NCI-H82 treated with DMSO at 0.1 percent for 48 hours (cell line): ENCODE results near the gene FAXC.
"Not testable (repeated sequence)": the region's sequence is repeated elsewhere in the genome, so short reads cannot be mapped to it uniquely, and the experiment has no call there.

Source experiments
- DNase-seq: peaks from one replicate; lab custom pipeline; 2025; ENCODE audit not compliant: unreplicated experiment; lab: John Stamatoyannopoulos, UW

Gene FAXC

DNA sequence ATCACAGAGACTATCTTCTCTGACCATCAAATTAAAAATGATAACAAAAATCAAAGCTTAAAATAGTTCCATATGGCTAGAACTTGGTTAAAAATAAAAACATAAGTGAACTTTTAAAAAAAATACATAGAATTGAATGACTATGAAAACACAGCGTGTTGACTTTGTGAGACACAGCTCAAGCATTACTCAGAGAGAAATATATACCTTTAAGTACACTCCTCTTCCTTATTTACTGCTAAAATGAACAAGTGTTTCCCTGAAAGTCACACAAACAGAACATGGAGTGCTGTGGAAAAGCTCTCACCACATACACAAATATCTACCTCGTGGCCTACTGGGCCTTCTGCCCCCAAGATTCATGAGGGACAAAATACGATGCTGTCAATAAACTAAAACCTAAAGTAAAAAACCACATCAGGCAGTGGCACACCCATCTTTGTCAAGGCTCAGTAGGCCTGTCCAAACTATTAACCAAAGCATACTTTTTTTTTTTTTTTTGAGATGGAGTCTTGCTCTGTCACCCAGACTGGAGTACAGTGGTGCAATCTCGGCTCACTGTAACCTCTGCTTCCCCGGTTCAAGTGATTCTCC is 7.5 kb downstream of the FAXC start:
- DNase-seq, result no peak

DNA sequence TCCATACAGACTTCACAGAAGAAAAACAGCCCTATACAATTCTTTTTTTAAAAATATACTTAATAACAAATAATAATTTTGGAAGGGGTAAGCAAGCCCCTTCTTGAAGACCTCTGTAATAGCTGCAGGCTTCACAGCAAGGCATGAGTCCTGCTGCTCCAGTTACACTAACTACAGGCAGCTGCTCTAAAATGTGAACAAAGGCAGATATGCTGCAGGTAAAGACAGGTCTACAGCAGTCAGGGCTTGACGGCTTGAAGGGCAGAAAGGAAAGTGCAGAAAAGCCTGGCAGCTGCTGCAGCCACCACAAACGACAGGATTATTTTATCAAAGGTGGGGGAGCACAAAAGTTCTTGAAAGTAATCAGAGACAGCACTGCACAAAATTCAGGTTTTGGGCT is 11.3 kb downstream of the FAXC start:
- no peak for DNase-seq

DNA sequence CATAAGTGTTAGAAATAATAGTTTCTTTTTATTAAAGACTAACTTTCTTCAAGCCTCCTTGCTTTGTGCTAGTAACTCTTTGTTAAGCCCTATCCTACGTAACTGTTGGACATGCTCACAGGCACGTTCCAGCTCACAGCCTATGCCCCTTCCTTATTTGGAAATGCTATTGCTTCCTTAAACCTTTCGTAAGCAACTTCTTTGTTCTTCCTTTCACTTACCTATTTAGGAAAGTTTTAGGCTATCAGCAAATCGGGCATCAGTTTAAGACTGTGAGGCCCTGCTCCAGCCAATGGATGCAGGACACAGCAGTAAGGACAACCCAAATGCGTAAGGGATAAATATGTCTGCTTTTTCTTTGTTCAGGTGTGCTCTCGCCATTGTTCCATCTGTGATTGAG is 14.2 kb downstream of the FAXC start:
- DNase-seq, result not testable (repeated sequence)

DNA sequence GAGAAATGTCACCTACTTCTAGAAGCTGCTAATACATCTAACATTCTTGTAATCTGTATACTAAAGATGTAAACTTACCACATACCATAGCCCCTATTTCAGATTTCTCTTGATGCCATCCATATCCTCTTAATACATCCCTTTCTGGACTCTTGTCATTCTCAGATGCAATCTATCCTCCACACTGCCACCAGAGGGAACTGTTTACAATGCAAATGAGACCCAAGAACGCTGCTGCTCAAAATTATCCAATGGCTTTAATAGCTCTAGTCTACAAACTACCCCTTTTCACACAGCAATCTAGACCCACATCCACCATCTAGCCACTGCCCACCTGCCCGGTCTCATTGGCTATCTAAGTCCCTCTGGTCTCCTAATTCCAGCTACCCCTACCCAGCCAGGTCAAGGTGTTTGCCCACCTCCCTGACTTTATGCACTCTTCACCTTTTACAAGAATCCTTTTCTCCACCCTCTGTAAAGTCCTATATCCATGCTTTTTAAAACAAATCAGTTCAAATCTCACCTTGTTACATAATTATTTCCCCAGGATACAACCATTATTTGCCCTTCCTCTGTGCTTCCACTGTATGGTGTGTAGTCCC is 14.8 kb downstream of the FAXC start:
- DNase-seq, result no peak

DNA sequence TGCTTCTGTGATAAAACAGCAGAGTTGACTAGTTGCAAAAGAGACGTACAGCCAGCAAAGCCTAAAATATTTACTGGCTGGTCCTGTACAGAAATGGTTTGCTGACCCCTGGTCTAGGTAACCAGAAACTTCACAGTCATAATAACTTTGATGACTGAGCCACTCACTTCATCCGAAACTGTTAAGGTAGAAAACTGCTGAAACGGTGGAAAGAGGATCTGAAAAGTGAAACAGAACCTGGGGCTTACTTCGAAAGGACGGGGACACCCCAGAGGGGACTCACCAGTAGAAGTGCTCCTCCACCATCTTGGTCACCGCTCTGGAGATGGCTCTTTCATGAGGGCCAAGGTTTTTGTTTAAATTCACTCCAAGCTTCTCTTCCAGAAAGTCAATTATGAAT is 16.4 kb downstream of the FAXC start:
- no peak for DNase-seq

DNA sequence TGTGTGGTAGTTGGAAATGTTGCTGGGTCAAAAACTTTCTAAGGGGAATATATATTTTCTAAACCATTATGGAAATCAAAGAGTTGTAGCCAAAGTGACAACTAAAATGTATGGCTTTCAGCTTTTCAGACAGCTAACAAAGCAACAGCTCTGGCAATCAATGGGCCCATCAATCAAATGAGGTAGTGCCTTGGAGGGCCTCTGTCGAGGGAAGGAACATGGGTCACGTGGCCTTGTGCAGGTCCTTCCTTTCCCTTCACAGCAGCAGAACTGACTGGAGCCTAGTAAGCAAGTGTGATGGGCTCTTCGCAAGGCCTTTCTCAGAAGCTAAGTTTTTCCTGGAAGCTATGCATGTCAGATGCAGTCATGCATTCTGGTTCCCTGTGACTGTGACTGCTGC is 17.9 kb downstream of the FAXC start:
- DNase-seq, result no peak

DNA sequence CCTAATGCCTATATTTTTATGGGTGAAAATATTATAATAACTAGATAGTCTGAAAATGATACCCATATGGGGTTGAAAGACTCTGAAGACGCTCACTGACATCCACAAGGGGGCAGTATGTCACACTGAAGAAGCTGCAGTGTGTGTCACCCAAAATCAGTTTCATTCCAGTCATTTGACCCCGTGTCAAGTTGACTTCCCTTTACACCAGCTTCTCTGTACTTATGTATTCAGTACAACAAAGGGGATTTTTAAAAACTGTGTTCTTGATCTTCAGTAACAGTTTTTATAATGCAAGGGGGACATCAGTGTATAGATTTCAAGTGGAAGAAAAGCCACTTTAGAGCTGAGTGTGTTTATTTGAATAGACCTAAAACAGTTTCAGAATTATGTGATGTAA is 19.3 kb downstream of the FAXC start:
- no peak for DNase-seq

DNA sequence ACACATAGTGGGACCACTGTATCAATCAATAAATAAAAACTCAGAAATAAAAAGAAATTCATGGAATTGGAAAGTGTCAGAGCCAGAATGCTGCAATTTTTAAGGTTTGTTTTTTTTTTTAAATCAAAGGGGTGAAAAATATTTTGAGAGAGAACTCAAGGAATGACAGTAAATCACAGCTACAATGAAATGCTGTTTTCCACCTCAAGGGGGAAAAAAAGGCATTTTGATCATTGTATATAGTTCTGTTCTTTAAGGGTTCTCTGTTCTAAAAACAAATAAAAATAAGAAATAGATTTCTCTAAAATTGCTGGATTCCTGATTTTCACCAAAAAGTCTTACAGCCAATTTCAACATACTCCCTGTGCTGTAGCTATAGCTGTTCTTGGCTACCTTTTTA is 24.5 kb downstream of the FAXC start:
- DNase-seq, result no peak

DNA sequence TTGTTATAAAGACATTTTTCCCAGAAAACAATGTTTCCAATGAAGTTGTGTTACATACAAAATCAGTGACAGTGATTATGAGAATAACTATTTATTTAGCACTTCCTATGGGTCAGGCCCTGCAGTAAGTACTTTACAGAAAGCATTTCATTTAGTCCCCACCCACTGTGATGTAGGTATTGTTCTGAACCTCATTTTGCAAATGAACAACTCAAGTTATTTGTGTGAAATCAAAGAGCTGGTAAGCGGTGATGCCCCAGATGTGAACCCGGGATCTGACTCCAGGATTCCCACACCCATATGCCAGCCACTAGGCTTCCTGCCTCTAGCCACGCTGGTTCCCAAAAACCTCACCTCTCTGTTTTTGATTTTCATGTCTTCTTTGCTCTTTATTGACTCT is 30.9 kb downstream of the FAXC start:
- no peak for DNase-seq

DNA sequence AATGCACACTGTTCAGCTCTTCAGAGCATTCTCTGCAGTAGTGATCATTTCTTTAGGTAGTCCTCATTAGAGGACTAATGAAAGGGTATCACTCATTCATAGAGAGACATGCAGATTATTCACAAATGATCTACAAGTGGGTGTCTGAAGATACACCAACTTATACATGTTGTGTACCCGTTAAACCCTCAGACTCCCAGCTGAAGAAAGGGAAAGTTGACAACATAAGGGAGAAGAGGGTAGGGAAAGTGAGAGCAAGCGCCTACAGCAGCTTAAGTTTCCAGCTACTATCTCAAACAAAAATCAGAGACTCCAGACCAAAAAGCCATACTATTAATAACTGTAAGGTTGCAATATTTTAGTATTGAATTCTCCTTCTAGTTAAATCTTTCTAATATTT is 37.1 kb downstream of the FAXC start:
- DNase-seq, result no peak

DNA sequence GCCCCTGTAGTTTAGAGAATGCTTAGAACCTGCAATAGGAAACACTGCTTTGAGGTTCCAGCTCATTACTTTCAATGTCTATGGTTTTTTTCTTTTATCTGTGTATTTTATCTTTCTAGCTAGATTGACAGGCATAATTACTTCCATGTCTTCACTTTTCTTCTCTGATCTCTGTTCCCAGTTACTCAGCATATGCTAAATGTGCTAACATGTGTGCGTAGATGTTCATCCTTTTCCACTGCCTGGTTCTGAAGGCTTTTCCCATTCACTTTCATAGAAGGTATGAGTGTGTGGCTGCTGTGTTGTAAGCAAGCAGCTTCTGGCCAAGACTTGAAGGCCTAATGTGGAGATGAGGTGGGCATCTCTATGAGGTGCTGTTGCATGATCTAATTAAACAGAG is 38.9 kb downstream of the FAXC start:
- DNase-seq, result no peak

DNA sequence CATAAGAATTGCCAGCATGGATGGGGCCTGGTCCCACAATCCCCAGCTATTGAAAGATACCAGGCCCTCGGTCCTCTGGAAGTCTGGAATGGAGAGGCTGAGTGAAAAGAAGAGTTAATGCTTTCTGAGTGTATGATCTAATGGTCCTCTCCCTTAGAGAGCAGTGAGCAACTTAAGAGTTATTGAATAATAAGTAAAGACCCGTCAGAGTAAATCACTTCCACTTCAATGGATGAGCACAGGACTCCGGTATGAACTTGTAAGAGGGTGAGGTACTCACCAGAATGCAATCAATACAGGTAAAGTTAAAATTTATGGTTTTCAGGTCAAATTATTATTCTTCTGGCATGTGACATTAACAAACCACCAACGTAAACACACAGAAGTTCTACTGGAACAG is 39.9 kb downstream of the FAXC start:
- no peak for DNase-seq

DNA sequence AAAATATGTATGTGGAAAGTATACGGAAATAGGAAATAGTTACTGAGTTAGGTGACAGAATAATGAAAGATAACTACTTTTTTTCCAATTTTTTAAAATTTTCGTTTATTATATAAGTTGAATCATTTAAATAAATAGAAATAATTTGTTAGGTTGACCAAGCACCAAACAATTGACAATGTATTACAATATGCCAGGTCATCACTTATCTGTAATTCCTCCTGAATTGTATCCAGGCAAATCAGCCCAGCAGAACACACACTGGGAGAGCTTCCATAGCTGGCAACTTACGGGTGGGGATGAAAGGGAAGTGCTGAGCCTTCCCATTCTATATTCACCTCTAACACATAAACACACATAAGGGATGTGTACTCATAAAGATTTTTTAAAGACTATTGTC is 40.7 kb downstream of the FAXC start:
- DNase-seq, result no peak

DNA sequence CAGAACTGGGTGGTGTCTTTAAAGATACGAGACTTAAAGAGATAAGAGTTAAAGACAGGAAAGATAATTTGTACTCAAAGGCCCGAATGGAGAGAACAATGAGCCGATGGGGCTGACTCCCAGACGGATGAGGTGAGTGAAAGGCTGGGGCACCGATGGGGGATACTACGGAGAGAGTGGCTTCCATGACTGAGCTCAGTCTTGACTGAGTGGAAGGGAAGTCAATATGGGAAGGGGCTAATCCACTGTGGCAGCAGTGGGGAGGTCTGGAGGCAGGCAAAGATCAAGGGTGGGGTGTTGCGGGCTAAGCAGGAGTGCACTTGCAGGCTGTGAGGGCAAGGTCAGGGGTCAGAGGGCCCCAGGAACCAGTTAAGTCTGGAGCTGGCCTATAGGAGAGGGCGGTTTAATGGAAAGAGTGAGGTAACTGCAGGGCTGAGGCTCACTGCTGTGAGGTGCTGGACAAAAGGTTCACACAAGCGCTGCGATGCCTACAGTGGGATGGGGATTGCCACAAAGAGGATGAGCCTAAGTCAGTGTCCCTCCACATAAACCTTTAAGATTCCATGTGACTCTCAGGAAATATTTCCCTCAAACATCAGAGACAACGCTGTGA is 42.1 kb downstream of the FAXC start:
- no peak for DNase-seq

DNA sequence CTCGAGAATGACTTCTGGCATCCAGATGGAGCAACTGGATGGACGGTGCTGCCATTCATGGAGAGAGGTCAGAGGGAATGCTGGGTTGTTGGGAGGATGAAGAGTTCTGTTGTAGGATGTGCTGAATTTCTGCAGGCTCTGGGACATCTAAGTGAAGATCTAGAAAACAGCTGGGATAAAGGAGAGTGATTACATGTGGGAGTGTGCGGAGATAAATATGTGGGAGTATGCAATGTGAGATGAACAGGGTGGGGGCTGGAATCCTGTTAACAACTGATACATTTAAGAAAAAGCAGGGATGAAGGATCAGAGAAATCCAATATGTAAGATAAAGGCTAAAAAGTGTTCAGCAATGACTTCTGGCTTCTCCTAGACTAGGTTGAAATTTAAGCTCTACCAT is 43.1 kb downstream of the FAXC start:
- DNase-seq, result no peak

DNA sequence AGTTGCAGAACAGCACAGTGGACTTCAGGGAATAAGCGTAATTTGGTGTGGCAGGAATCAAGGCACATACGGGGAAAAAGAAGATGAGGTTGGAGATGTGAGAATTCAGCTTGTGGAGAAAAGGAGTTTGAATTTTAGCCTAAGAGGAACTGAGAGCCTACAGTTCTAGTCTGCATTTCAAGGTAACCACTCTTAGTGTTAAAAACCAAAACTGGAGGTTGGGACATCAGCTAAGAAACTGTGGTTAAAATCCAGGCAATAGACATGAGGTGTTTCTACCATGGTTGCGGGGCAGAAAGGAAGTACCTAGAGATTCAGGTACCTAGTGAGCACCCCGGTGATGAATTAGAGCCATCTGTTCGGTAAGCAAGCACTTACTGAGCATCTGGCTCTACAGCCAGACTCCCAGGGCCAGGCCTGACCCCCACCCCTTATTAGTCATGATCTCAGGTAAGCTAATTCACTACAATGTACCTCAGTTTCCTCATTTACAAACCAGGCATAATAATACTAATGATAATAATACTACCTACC is 44.4 kb downstream of the FAXC start:
- no peak for DNase-seq

DNA sequence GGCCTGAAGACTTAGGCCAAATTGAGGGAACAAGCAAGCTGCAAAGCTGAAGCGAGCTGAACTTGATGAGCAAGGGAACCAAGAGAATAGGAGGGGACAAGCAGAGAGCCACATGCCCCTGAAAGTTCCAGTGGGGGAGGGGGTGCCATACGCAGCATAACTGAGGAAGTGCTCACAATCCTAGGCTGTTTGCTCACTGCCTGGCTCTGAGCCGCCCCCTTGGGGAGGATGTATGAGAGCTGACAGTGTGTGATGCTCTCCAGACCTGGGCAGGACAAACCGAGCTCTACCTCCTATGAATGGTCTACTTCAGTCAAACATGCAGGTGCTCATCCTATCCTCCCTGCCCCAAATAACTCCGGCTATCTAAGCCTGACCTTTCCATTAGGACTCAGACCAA is 52.1 kb downstream of the FAXC start:
- no peak for DNase-seq

DNA sequence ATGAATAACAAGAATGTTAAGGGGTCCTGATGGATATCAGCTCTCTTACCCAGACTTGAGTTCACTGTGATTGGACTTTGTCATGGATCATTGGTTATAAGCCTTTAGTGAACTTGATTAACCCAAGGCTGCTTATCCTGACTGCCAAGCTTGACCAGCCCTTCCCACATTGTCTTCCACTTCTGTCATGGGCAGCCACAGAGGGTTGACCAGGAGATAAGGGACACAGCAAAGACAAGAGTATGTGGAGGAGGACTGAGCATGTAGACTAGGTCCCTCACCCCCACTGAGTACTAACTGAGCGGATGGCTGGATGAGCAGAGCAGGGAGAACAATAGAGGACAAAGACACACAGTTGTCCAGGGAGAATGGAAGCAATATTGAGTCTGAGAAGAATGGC is 52.5 kb downstream of the FAXC start:
- no peak for DNase-seq

DNA sequence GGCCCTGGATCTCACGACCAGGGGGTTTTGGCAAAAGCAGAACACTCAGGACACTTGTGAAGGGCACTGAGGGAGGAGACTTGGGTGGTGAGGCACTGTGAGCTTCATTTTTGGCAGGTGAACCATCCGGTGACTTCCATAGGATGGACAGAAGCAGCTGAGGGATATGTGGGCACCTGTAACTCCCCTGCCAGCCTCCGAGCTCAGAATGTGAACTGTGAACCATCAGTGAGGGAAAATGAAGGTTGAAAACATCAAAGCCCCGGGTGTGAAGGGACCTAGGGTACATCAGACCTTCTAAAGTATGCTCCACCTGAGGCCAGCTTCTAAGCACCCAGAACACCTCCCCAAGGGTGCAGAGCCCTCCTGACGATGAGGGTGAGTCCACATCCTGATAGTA is 53.2 kb downstream of the FAXC start:
- no peak for DNase-seq

DNA sequence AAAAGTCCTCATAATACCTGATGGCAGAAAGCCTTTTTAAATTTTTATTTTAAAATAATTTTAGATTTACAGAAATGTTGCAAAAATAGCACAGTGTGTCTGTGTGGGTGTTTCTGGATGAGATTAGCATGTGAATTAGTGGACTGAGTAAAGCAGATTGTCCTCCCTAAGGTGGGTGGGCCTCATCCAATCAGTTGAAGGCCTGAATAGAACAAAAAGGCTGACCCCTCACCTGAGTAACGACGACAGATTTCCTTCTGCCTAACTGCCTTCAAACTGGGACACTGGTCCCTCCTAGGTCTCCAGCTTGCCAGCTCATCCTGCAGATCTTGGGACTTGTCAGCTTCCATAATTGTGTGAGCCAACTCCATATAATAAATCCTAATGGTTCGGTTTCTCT is 54.2 kb downstream of the FAXC start:
- no peak for DNase-seq

DNA sequence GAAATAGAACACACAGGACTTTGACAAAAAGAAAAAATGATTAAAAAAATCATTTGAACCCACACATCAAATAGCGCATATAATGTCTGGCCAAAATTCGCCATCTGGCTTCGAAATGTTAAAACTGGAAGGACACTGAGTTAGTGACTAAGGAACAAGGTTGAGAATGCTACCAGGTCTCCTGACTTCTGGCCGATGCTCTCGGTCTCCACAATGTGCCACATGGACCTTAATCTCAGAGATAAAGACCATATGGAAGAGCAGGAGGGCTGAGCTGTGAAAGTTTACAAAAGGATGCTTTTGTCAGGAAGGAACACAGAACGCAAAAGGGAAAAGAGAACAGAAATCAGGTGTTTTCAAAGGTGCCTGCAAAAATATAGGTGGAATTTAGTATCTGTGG is 54.7 kb downstream of the FAXC start:
- no peak for DNase-seq

DNA sequence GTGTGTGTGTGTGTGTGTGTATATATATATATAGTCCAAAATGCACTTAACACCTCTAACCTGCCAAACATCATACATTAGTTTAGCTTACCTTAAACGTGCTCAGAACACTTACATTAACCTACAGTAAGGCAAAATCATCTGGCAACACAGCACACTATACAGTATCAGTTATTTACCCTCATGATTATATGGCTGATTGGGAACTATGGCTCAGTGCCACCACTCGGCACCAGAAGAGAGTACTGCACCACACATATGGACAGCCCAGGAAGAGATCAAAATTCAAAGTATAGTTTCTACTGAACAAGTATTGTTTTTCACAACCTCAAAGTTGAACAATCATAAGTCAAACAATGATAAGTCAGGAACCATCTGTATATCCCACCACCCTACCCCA is 59.8 kb downstream of the FAXC start:
- DNase-seq, result no peak

DNA sequence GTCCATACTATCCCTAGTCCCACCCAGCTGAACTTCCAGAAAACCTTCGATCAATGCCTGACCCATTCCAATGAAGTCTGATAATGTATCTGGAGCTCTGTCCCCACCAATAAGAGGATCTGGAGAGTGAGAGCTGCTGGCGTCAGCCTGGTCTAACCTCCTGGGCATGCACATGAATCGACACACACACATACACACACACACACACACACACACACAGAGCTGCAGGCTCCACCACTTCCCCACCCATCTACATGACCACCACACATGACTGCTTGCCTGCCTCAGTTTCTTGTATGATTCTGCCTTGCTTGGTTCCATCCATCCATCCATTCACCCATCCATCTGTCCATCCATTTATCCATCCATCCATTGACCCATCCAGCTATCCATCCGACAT is 60.8 kb downstream of the FAXC start:
- DNase-seq, result no peak
